ENCODE results near the gene NLRC5.

The NLRC5 gene

GRCh38 chr16:57038166-57038565 lies 48.8 kb downstream of the NLRC5 start:
- TF ChIP-seq SIN3A (IDR thresholded peaks at IDR 0.05; ENCODE audit: borderline replicate concordance, insufficient read depth, low read length) = no peak

- TF ChIP-seq REST (IDR thresholded peaks at IDR 0.05; ENCODE audit: insufficient read depth in 1 of 2, low read depth in 2 of 2, low read length in 2 of 2) = no peak
- TF ChIP-seq POLR2AphosphoS5 (IDR thresholded peaks at IDR 0.05; ENCODE audit: low read depth, low read length) = no peak
- no peak for TF ChIP-seq FOXP2 (optimal IDR thresholded peaks at IDR 0.05; ENCODE audit: borderline replicate concordance, extremely low read depth, extremely low read length, insufficient read depth)
- no peak for TF ChIP-seq SIN3A (IDR thresholded peaks at IDR 0.05; ENCODE audit: borderline replicate concordance, insufficient read depth, low read length)
- TF ChIP-seq TAF1 (IDR thresholded peaks at IDR 0.05; ENCODE audit: borderline replicate concordance, insufficient read depth, low read length) = no peak
These were observed 49.9 kb downstream of the NLRC5 start for GRCh38 chr16:57039148-57039812.

GRCh38 chr16:57041182-57042156 lies 52.1 kb downstream of the NLRC5 start:
- TF ChIP-seq TAF1 (IDR thresholded peaks at IDR 0.05; ENCODE audit: borderline replicate concordance, insufficient read depth, low read length) = no peak
- TF ChIP-seq FOXP2 (optimal IDR thresholded peaks at IDR 0.05; ENCODE audit: borderline replicate concordance, extremely low read depth, extremely low read length, insufficient read depth) = no peak
- TF ChIP-seq SIN3A (IDR thresholded peaks at IDR 0.05; ENCODE audit: borderline replicate concordance, insufficient read depth, low read length) = no peak
- no peak for TF ChIP-seq REST (IDR thresholded peaks at IDR 0.05; ENCODE audit: insufficient read depth in 1 of 2, low read depth in 2 of 2, low read length in 2 of 2)
- TF ChIP-seq POLR2AphosphoS5 (IDR thresholded peaks at IDR 0.05; ENCODE audit: low read depth, low read length) = no peak

- no peak for TF ChIP-seq TAF1 (IDR thresholded peaks at IDR 0.05; ENCODE audit: borderline replicate concordance, insufficient read depth, low read length)
- no peak for TF ChIP-seq POLR2AphosphoS5 (IDR thresholded peaks at IDR 0.05; ENCODE audit: low read depth, low read length)
- no peak for TF ChIP-seq SIN3A (IDR thresholded peaks at IDR 0.05; ENCODE audit: borderline replicate concordance, insufficient read depth, low read length)
- no peak for TF ChIP-seq REST (IDR thresholded peaks at IDR 0.05; ENCODE audit: insufficient read depth in 1 of 2, low read depth in 2 of 2, low read length in 2 of 2)
- TF ChIP-seq FOXP2 (optimal IDR thresholded peaks at IDR 0.05; ENCODE audit: borderline replicate concordance, extremely low read depth, extremely low read length, insufficient read depth) = no peak
These were observed 53.1 kb downstream of the NLRC5 start for GRCh38 chr16:57042157-57043111.

GRCh38 chr16:57043248-57043647 lies 53.9 kb downstream of the NLRC5 start:
- TF ChIP-seq POLR2AphosphoS5 (IDR thresholded peaks at IDR 0.05; ENCODE audit: low read depth, low read length) = no peak
- no peak for TF ChIP-seq REST (IDR thresholded peaks at IDR 0.05; ENCODE audit: insufficient read depth in 1 of 2, low read depth in 2 of 2, low read length in 2 of 2)
- no peak for TF ChIP-seq FOXP2 (optimal IDR thresholded peaks at IDR 0.05; ENCODE audit: borderline replicate concordance, extremely low read depth, extremely low read length, insufficient read depth)
- TF ChIP-seq SIN3A (IDR thresholded peaks at IDR 0.05; ENCODE audit: borderline replicate concordance, insufficient read depth, low read length) = no peak
- TF ChIP-seq TAF1 (IDR thresholded peaks at IDR 0.05; ENCODE audit: borderline replicate concordance, insufficient read depth, low read length) = no peak
